ENCODE results near the gene ZNF334. TPM values are rescaled to one million over a fixed set of nuclear protein-coding genes. Genes with fewer than 3 reads are reported as not detected.

ZNF334 gene
- polyA plus RNA-seq, 1 donor (not counting 4 experiments of a cell fraction or from before 2014, with no cell fraction given) = 1.3 TPM

GRCh38 chr20:46455729-46456128, 57.6 kb downstream of the ZNF334 start:
- Histone ChIP-seq H3K36me3 (ENCODE audit: control insufficient read depth in 2 of 2, extremely low read depth in 1 of 2, insufficient read depth in 2 of 2, low read length in 2 of 2) (no peaks in the 10 kb centered on the region), H3K27me3 (ENCODE audit: control insufficient read depth, extremely low read depth, insufficient read depth, low read length) (peaks cover 11% of the 10 kb centered on the region), H3K9me3 (ENCODE audit: control insufficient read depth, low read depth, low read length) (peaks cover 6% of the 10 kb centered on the region), H3K9me1 (ENCODE audit: control insufficient read depth, extremely low read depth, insufficient read depth, low read length) (no peaks in the 10 kb centered on the region), H3K79me2 (ENCODE audit: control insufficient read depth, insufficient read depth, low read length) (no peaks in the 10 kb centered on the region), H3K4me3 (ENCODE audit: control insufficient read depth in 2 of 3, extremely low read depth in 1 of 3, insufficient read depth in 2 of 3, low read depth in 1 of 3, low read length in 3 of 3) (no peak overlapping the region), H3K9ac (ENCODE audit: control insufficient read depth, extremely low read depth, insufficient read depth, low read length) (no peak overlapping the region), H3K27ac (ENCODE audit: control insufficient read depth, insufficient read depth, low read length) (no peak overlapping the region), H3K4me1 (ENCODE audit: control insufficient read depth, extremely low read depth, insufficient read depth, low read length) (no peaks in the 10 kb centered on the region), H2AFZ (ENCODE audit: control insufficient read depth, low read length) (no peak overlapping the region), H4K20me1 (ENCODE audit: control insufficient read depth, extremely low read depth, insufficient read depth, low read length) (no peaks in the 10 kb centered on the region), H3K4me2 (ENCODE audit: control insufficient read depth, extremely low read depth, insufficient read depth, low read depth, low read length) (no peak overlapping the region)
- TF ChIP-seq EZH2 (IDR thresholded peaks at IDR 0.05; ENCODE audit: low read length) (no peak), CTCF (optimal IDR thresholded peaks at IDR 0.05 in 1 of 3, IDR thresholded peaks at IDR 0.05 in 1 of 3, conservative IDR thresholded peaks at IDR 0.05 in 1 of 3; ENCODE audit: extremely low read depth in 1 of 3, insufficient read depth in 2 of 3, low read length in 3 of 3) (no peak)
- no peak for DNase-seq (ENCODE audit: low read depth, low spot score)
- dilution Hi-C loops (cut with MboI; ENCODE audit: extremely low pct_ligation_motif_present, low sequenced_read_pairs) = no loop called here
- FAIRE-seq = no peak

Other genes starting within 250 kb of the ZNF334 start
- not detected in 3 replicates for gene CDH22, start 205.1 kb downstream of the ZNF334 start, polyA plus RNA-seq
- gene ELMO2, start 106.9 kb downstream of the ZNF334 start, polyA plus RNA-seq = 28.5 to 37.0 TPM (median 32.4 TPM) in 3 replicates
- gene OCSTAMP, start 37.1 kb upstream of the ZNF334 start, polyA plus RNA-seq = not detected in 3 replicates
- 3.8 to 4.5 TPM (median 3.9 TPM) in 3 replicates for gene SLC13A3, start 137.9 kb upstream of the ZNF334 start, polyA plus RNA-seq
- gene TP53RK, start 175.9 kb upstream of the ZNF334 start, polyA plus RNA-seq = 10.4 to 15.9 TPM (median 14.6 TPM) in 3 replicates
- not detected in 3 replicates for gene SLC2A10, start 196.1 kb upstream of the ZNF334 start, polyA plus RNA-seq